GM23338 (cell line): ENCODE results near the gene RCBTB2. TPM values are rescaled to one million over a fixed set of nuclear protein-coding genes. Genes with fewer than 3 reads are reported as not detected.

Experiments used
- ATAC-seq: fragments of 200-7000 bp; cut with Tn5 transposase; 3 replicates; pipeline ENCODE4 v1.9.1; 2020
- DNase-seq: peaks from one replicate; pipeline ENCODE4 v3.0.0-alpha.2; 2015; ENCODE audit warnings: low spot score
- H2AFZ ChIP-seq: fragments of 200-600 bp; sonication (generic); 2 replicates; pipeline ENCODE4 v1.8.0; 2016; ENCODE audit warnings: antibody characterized with exemption, mild to moderate bottlenecking, moderate library complexity
- H3F3A ChIP-seq: fragments of 200-600 bp; sonication (generic); replicated peaks from 2 replicates; pipeline ENCODE4 v1.8.0; 2017; ENCODE audit warnings: antibody characterized with exemption, mixed run types, low read depth
- H3K27ac ChIP-seq: fragments of 200-600 bp; sonication (generic); 2 replicates; pipeline ENCODE4 v1.6.1; 2016; ENCODE audit warnings: low read depth
- H3K27me3 ChIP-seq: fragments of 200-600 bp; sonication (generic); 2 replicates; pipeline ENCODE4 v1.8.0; 2016; ENCODE audit warnings: mild to moderate bottlenecking, mixed run types, moderate library complexity; ENCODE audit not compliant: insufficient read depth
- H3K36me3 ChIP-seq: fragments of 200-600 bp; sonication (generic); 2 replicates; pipeline ENCODE4 v1.8.0; 2016; ENCODE audit warnings: mild to moderate bottlenecking; ENCODE audit not compliant: insufficient read depth
- H3K4me1 ChIP-seq: fragments of 200-600 bp; sonication (generic); 2 replicates; pipeline ENCODE4 v1.8.0; 2016; ENCODE audit warnings: mild to moderate bottlenecking, moderate library complexity; ENCODE audit not compliant: insufficient read depth
- H3K4me2 ChIP-seq: fragments of 200-600 bp; sonication (generic); 2 replicates; pipeline ENCODE4 v1.7.1; 2017; ENCODE audit warnings: mixed run types
- H3K4me3 ChIP-seq: fragments of 200-600 bp; sonication (generic); 2 replicates; pipeline ENCODE4 v1.6.1; 2016; ENCODE audit warnings: mixed run types
- H3K79me2 ChIP-seq: fragments of 200-600 bp; sonication (generic); replicated peaks from 2 replicates; pipeline ENCODE4 v1.8.0; 2017; ENCODE audit warnings: mild to moderate bottlenecking; ENCODE audit not compliant: insufficient read depth
- H3K9me2 ChIP-seq: fragments of 200-600 bp; sonication (generic); 2 replicates; pipeline ENCODE4 v1.8.0; 2017; ENCODE audit not compliant: insufficient read depth
- H4K20me1 ChIP-seq: fragments of 200-600 bp; sonication (generic); replicated peaks from 2 replicates; pipeline ENCODE4 v1.8.0; 2017; ENCODE audit warnings: mild to moderate bottlenecking; ENCODE audit not compliant: insufficient read depth
- H3K27ac Mint-ChIP-seq: 2 replicates; pipeline ENCODE4 v1.8.0; 2020; ENCODE audit warnings: inconsistent platforms, mild to moderate bottlenecking, moderate library complexity, mixed read lengths
- H3K27me3 Mint-ChIP-seq: 3 replicates; pipeline ENCODE4 v1.8.0; 2022; ENCODE audit warnings: low read depth, mild to moderate bottlenecking, moderate library complexity, mixed read lengths, inconsistent platforms; ENCODE audit not compliant: insufficient read depth, poor library complexity
- H3K36me3 Mint-ChIP-seq: 3 replicates; pipeline ENCODE4 v1.8.0; 2021; ENCODE audit warnings: low read depth, mild to moderate bottlenecking, inconsistent platforms, moderate library complexity, mixed read lengths
- H3K4me1 Mint-ChIP-seq: 3 replicates; pipeline ENCODE4 v1.8.0; 2020; ENCODE audit warnings: mild to moderate bottlenecking, inconsistent platforms, mixed read lengths
- H3K4me3 Mint-ChIP-seq: 3 replicates; pipeline ENCODE4 v1.8.0; 2021; ENCODE audit warnings: moderate library complexity, mild to moderate bottlenecking, inconsistent platforms, mixed read lengths
- H3K9me3 Mint-ChIP-seq: 3 replicates; pipeline ENCODE4 v1.8.0; 2020; ENCODE audit warnings: moderate library complexity, mild to moderate bottlenecking, inconsistent platforms, mixed read lengths
- CREB1 ChIP-seq: fragments of 250-450 bp; sonication (Bioruptor Pico); IDR thresholded peaks from 2 replicates; pipeline ENCODE4 v1.5.0; 2020; ENCODE audit warnings: low read depth, mild to moderate bottlenecking, moderate library complexity
- CTCF ChIP-seq, 2 experiments: fragments of 200-600 bp in 1 of 2; sonication (generic) in 1 of 2; conservative IDR thresholded peaks; 2 replicates each; pipeline versions ENCODE4 v1.5.1 to v1.6.1; 2016 to 2017; ENCODE audit warnings: antibody characterized with exemption in 2 of 2, low read depth in 2 of 2, mild to moderate bottlenecking in 2 of 2, moderate library complexity in 1 of 2
- ETS1 ChIP-seq: IDR thresholded peaks from 2 replicates; pipeline ENCODE4 v1.6.1; 2016; ENCODE audit warnings: antibody characterized with exemption
- EZH2 ChIP-seq: fragments of 200-600 bp; sonication (generic); IDR thresholded peaks from one replicate; pipeline ENCODE4 v1.8.0; 2017; ENCODE audit warnings: antibody characterized with exemption, mild to moderate bottlenecking, low read depth; ENCODE audit not compliant: unreplicated experiment
- JUNB ChIP-seq: IDR thresholded peaks from one replicate; pipeline ENCODE4 v1.6.1; 2016; ENCODE audit warnings: antibody characterized with exemption; ENCODE audit not compliant: unreplicated experiment
- NANOG ChIP-seq: IDR thresholded peaks from 2 replicates; pipeline ENCODE4 v1.6.1; 2016; ENCODE audit warnings: antibody characterized with exemption, borderline replicate concordance
- POLR2AphosphoS5 ChIP-seq: IDR thresholded peaks from 2 replicates; pipeline ENCODE4 v1.6.1; 2016; ENCODE audit warnings: antibody characterized with exemption, low read depth
- REST ChIP-seq: IDR thresholded peaks from one replicate; pipeline ENCODE4 v1.6.1; 2018; ENCODE audit warnings: antibody characterized with exemption; ENCODE audit not compliant: unreplicated experiment
- STAT1 ChIP-seq: IDR thresholded peaks from one replicate; pipeline ENCODE4 v1.6.1; 2016; ENCODE audit warnings: antibody characterized with exemption; ENCODE audit not compliant: unreplicated experiment
- polyA plus RNA-seq: library from polyadenylated mRNA; unstranded; fragments of >200 nt; fragmentation: Nextera tagmentation; extraction: Ambion mirVana; gene quantifications from 2 replicates; pipeline ENCODE4 v1.2.1, GENCODE V29; 2016
- total RNA-seq: library from RNA; depleted of rRNA; stranded (reverse); fragments of >200 nt; shearing (Covaris generic); gene quantifications from 2 replicates; pipeline ENCODE4 v1.2.3, GENCODE V29; 2014

The RCBTB2 gene
- total and polyA plus RNA-seq, 2 experiments from 2014 or later = 8.1 to 20.8 TPM

GRCh38 chr13:48568370-48569103 is 35.7 kb upstream of the RCBTB2 start (continued):
- TF ChIP-seq CTCF (conservative IDR thresholded peaks at IDR 0.05; ENCODE audit: low read depth in 2 of 2) = no peak
- no peak for TF ChIP-seq EZH2
- TF ChIP-seq STAT1 = no peak
- TF ChIP-seq POLR2AphosphoS5 = no peak
- no peak for TF ChIP-seq CREB1 (CRISPR knock-in tag)

- peaks cover 19% of the 10 kb centered on the region; the same call in 1 of the 2 replicates for H3K4me1 ChIP-seq
- H3K4me3 Mint-ChIP-seq = no peak overlapping the region
- H3K9me2 ChIP-seq = no peaks in the 10 kb centered on the region
- DNase-seq (no peak), ATAC-seq (no peak)
- H3K4me1 Mint-ChIP-seq = peaks cover 6% of the 10 kb centered on the region; the same call in 2 of the 3 replicates
- no peaks in the 10 kb centered on the region for H3K27me3 Mint-ChIP-seq
- H2AFZ ChIP-seq = peak overlapping the region; percentile 80
- H3K27ac Mint-ChIP-seq = no peak overlapping the region
- no peaks in the 10 kb centered on the region for H3K27me3 ChIP-seq
- no peaks in the 10 kb centered on the region for H3K79me2 ChIP-seq
- H3K36me3 ChIP-seq = no peaks in the 10 kb centered on the region
- no peak overlapping the region for H3K27ac ChIP-seq
- no peak overlapping the region for H3K4me3 ChIP-seq
- H3F3A ChIP-seq = no peaks in the 10 kb centered on the region
- no peaks in the 10 kb centered on the region for H3K9me3 Mint-ChIP-seq
- H3K36me3 Mint-ChIP-seq = no peaks in the 10 kb centered on the region
- no peaks in the 10 kb centered on the region for H4K20me1 ChIP-seq
- H3K4me2 ChIP-seq = no peak overlapping the region; the same call in 1 of the 2 replicates
- TF ChIP-seq NANOG (no peak), ETS1 (no peak), STAT1 (no peak), POLR2AphosphoS5 (no peak), EZH2 (no peak), REST (no peak), JUNB (no peak)
Observed at GRCh38 chr13:48567515-48568369, 34.9 kb upstream of the RCBTB2 start.
